Ramos (cell line): Measurements from ENCODE around the gene PRKAR1B.

Source experiments
- in situ Hi-C: fragments of 300-500 bp; cut with MboI; formaldehyde crosslinking; loops from one replicate; pipeline ENCODE4 v1.14.3; 2022; ENCODE audit warnings: low sequenced_read_pairs; ENCODE audit not compliant: unreplicated experiment

The PRKAR1B gene

GRCh38 chr7:727104-727805 is at the start of gene PRKAR1B:
Gene PRKAR1B (minus strand): TSS chr7:727281. CDS start chr7:711505, 15,776 bp downstream.
- in situ Hi-C loops = no loop called here

- in situ Hi-C loops = loop anchor here (10.0 kb wide), 1 partner anchor 462 kb away; no protein-coding TSS in a partner anchor
Measured at GRCh38 chr7:776381-776780, 49.3 kb upstream of the PRKAR1B start.

- in situ Hi-C loops = loop anchor here (10.0 kb wide), 1 partner anchor 460 kb away; no protein-coding TSS in a partner anchor
Measured at GRCh38 chr7:774161-775109, 47.4 kb upstream of the PRKAR1B start.

- in situ Hi-C loops = loop anchor here (10.0 kb wide), 1 partner anchor 459 kb away; no protein-coding TSS in a partner anchor
Measured at GRCh38 chr7:773622-773915, 46.5 kb upstream of the PRKAR1B start.

- in situ Hi-C loops = loop anchor here (10.0 kb wide), 1 partner anchor 458 kb away; no protein-coding TSS in a partner anchor
Measured at GRCh38 chr7:772861-773621, 46.0 kb upstream of the PRKAR1B start.

GRCh38 chr7:772392-772791 is 45.3 kb upstream of the PRKAR1B start:
- in situ Hi-C loops = loop anchor here (10.0 kb wide), 1 partner anchor 458 kb away; no protein-coding TSS in a partner anchor

GRCh38 chr7:772005-772294 is 44.9 kb upstream of the PRKAR1B start:
- in situ Hi-C loops = loop anchor here (10.0 kb wide), 1 partner anchor 457 kb away; no protein-coding TSS in a partner anchor

GRCh38 chr7:771234-772004 is 44.3 kb upstream of the PRKAR1B start:
- in situ Hi-C loops = loop anchor here (10.0 kb wide), 1 partner anchor 457 kb away; no protein-coding TSS in a partner anchor

GRCh38 chr7:770741-771166 is 43.7 kb upstream of the PRKAR1B start:
- in situ Hi-C loops = loop anchor here (10.0 kb wide), 1 partner anchor 456 kb away; no protein-coding TSS in a partner anchor

- in situ Hi-C loops = loop anchor here (10.0 kb wide), 1 partner anchor 456 kb away; no protein-coding TSS in a partner anchor
Measured at GRCh38 chr7:770336-770735, 43.3 kb upstream of the PRKAR1B start.

GRCh38 chr7:768881-769504 is 41.9 kb upstream of the PRKAR1B start:
- in situ Hi-C loops = no loop called here

GRCh38 chr7:767941-768731 is 41.1 kb upstream of the PRKAR1B start:
- in situ Hi-C loops = no loop called here

- in situ Hi-C loops = no loop called here
Measured at GRCh38 chr7:767580-767940, 40.5 kb upstream of the PRKAR1B start.

- in situ Hi-C loops = no loop called here
Measured at GRCh38 chr7:765383-765782, 38.3 kb upstream of the PRKAR1B start.

GRCh38 chr7:763762-764161 is 36.7 kb upstream of the PRKAR1B start:
- in situ Hi-C loops = no loop called here

- in situ Hi-C loops = no loop called here
Measured at GRCh38 chr7:762885-763284, 35.8 kb upstream of the PRKAR1B start.

- in situ Hi-C loops = no loop called here
Measured at GRCh38 chr7:761631-762030, 34.5 kb upstream of the PRKAR1B start.

GRCh38 chr7:761101-761500 is 34.0 kb upstream of the PRKAR1B start:
- in situ Hi-C loops = no loop called here
